GM19395 (cell line): ENCODE results near the gene RAET1G.

ENCODE experiments used
- ATAC-seq: cut with Tn5 transposase; IDR thresholded peaks from one replicate; pipeline ENCODE4 v1.9.1; 2021; ENCODE audit warnings: mild to moderate bottlenecking, moderate library complexity; ENCODE audit not compliant: unreplicated experiment

The RAET1G gene

DNA sequence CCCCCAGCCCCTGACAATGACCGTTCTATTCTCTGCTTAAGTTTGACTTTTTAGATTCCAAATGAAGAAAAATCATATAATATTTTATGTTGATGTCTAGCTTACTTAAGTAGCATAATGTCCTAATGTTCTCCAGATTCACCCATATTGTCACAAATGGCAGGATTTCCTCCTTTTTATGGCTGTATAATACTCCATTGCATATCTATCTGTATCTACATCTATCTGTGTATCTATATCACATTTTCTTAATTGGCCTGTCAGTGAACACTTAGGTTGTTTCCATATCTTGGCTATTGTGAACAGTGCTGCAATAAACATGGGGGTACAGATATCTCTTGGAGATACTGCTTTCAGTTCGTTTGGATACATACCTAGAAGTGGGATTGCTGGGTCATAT, 51.7 kb downstream of the RAET1G start:
- ATAC-seq = no peak

GRCh38 chr6:149869275-149869892, 53.5 kb downstream of the RAET1G start:
- ATAC-seq = no peak

- no peak for ATAC-seq
These were observed 54.9 kb downstream of the RAET1G start for GRCh38 chr6:149867876-149868640.
